Stimulated activated CD8-positive, alpha-beta memory T cell treated with anti-CD3 and anti-CD28 coated beads, Interleukin-7, amount 100 ng/mL, for 4 hours (primary cell): Measurements from ENCODE around the gene C3orf52.

Experiments used
- DNase-seq, 2 donors: peaks; one replicate each; pipeline ENCODE4 v3.0.0-alpha.2; 2020; ENCODE audit warnings: low read depth in 2 of 2

The C3orf52 gene

DNA sequence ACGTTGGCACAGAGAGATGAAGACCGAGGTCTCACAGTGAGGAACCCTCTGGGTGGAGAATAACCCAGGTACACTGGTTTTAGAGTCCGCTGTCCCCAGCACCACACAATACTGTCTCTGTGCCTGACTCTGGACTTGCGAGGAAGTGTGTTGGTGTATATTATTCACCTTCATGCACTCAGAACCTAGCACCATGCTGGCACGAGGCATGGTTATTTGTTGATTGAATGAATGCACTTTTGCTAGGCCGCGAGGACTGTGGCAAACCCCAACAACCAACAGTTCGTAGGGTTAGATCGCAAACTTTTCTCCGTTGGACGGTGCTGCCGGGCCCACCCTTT lies 484 bp upstream of the C3orf52 start:
- DNase-seq: no peak

DNA sequence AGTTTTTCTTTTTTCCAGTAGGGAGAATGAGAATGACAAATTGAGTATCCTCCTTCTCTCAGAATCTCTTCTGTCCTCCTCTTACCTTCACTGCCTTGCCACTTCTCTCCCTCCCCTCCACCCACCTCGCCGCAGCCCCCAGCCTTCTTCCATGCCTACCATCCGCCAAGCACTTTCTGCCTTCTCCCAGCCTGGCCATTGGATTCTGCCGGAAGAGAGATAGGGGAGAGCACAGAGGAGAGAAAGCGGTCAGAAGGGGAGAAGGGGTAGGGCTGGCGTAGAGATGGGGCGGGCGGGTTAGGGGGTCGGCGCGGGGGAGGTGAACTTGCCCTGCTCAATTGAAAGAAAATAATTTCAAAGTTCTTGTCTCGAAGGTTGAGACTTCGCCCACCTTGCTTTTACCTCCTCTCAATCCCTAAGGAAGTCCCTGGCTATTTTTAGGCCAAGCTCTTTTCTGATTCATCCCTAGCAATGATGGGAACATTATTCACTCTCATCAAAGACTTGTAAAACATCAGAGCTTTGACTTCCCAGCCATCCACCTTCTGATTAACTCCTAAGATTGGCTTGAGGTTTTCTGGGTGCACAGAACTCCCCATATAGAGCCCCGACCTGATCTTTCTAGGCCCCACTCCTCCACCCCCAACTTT lies 811 bp downstream of the C3orf52 start:
- DNase-seq: no peak

GRCh38 chr3:112087746-112088145 lies 1.6 kb downstream of the C3orf52 start:
- DNase-seq: no peak

GRCh38 chr3:112088944-112089343 lies 2.8 kb downstream of the C3orf52 start:
- no peak for DNase-seq

DNA sequence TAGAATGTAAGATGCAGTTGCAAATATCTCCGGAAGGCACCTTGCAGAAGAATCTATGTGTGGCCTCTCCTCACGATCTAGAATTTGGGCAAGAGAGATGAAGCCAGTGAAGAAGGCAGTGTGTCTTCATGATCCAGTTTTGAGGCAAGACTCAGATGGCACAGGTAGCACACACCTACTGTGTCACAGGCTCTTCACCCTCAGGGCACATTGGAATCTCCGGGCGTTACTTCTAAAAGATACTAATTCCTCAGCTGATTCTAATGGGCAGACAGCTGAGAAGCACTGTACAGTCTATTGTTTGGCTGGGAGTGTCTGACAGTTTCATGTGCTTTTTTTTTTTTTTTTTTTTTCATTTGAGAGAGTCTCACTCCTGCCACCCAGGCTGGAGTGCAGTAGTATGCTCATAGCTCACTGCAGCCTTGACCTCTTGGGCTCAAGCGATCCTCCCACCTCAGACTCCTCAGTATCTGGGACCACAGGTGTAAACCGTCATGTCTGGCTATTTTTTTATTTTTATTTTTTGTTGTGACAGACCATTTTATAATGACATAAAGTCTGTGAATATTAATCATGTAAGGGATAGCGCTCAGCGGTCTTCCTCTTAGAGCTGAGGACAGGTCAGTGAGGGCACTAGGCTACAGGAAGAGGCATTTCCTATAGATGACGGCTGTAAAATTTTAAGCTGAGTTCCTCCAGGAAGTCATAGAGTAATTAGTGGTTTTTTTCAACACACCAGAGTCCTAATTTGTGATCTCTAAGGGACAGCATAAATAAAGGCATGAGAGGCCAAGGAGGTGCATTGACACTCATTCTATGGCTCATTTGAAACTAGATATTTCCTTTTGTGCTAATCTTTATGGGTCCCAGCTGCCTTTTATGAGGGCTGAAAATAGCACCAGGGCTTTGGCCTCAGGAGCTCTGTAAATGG lies 4.0 kb downstream of the C3orf52 start:
- no peak for DNase-seq

- DNase-seq: no peak
Observed at GRCh38 chr3:112090887-112091586, 4.8 kb downstream of the C3orf52 start.

DNA sequence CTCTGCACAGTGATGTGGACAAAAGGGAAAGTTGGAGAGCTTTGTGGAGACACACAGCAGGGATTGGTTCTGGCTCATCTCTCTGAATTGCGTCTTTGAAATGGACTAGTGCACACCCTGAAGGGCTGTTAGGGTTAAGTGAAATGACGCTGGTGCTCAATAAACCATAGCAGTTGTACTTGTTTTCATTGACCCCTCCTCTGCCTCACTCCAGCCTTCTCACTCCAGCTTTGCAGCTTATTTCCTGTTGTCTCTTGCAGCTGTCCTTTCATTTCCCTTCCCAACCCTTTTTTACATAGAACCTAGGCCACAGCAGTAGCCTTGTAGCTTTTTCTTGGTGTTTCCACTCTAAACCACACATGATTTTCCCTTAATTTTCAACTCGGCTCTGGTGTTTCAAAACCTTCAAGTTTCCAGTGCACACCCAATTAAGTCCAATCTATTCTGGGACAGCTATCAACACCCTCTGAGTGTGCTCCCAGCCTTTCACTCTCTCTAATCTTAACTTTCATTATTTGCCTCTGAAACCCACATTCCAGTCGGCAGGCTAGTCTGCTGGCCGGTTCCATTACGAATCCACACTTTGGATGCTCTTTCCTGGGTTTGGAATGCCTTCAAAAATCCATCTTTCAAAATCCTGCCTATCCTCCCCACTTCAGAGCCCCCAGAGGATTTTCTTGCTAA lies 6.4 kb downstream of the C3orf52 start:
- no peak for DNase-seq

DNA sequence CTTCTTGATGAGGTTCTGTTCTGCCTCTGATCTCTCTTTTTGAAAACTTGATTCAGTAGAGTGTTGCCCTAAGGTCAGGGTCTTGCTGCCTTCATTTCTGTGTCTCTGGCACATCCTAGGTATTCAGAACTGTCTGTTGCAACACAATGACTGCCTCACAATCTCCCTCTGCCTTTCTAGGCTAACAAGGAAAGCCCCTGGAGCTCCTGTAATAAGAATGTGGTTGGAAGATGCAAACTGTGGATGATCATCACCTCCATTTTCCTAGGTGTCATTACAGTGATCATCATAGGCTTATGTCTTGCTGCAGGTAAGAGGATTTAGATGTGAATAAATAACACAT lies 7.0 kb downstream of the C3orf52 start:
- no peak for DNase-seq

DNA sequence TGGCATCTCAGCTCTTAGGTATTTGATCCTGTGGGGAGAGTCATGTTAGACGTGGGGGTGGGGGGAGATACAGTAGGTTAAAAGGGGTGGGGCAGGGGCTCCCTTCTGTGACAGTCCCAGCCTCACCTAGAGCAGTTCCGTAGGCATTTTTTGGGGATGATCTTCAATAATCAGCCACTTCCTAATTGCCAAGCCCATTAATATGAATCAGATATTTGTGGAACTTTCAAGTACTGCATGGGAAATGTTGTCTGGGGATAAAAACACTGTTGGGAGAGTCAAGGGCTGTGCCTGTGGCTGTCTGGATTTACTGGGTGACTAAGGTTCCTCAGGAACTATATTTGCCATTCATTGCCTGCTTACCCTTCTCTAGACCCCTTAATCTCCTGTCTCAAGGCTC lies 9.5 kb downstream of the C3orf52 start:
- no peak for DNase-seq

DNA sequence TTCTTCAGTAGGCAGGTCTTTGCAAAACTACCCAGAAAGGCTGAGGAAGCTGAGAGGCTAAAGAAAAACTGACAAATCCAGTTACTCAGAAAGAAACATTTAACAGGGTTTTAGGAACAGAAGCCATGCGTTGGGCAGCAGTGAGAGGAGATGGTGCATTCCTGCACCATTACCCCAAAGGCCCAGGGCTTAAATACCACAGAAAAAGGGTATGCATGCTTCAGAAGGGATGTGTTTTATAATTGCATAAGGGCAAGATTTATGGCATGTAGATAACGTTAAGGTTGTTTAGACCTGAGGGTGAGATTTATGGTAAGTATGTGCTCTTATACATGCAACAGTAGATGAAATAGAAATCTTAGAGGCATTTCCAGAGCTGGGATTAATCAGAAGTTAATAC lies 10.0 kb downstream of the C3orf52 start:
- DNase-seq: no peak

- DNase-seq: no peak
Observed at GRCh38 chr3:112097378-112097777, 11.2 kb downstream of the C3orf52 start.

GRCh38 chr3:112101916-112102315 lies 15.7 kb downstream of the C3orf52 start:
- DNase-seq: no peak

DNA sequence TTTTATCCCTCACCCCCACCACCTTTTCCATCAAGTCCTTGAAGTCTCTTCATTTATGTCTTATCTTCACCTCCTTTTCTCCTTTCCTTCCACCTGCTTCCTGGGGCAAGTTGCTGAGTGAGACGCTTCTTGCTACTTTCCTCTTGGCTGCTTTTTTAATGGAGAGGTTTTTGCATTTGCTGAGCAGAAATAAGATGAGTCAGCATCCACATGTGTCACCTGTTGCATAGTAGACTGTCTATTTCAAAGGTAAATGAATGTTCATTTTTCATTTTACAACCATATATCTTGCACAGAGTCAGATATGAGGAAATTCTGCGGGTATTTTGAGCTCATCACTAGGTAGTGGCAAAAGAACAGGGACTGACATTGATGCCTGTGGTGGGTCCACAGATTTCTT lies 18.6 kb downstream of the C3orf52 start:
- no peak for DNase-seq

DNA sequence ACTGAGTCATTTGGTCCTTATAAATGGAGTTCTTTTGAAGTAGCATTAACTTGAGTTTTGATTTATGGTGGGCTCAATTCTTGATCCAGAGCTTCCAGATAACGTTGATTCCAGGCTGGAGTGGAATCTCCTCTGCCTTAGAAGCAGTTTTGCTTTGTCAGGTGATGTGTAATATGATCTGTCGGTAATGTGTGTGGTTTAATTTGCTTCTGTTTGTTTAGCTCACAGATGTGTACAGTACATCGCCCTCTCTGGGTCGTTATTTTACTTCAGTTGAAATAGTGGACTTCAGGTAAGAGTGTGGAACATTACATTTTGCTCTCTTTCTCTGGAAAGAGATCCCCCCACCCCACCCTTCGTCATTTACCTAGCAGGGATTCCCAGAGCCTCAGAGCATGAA lies 23.1 kb downstream of the C3orf52 start:
- DNase-seq: no peak

GRCh38 chr3:112111785-112112402 lies 25.7 kb downstream of the C3orf52 start:
- DNase-seq: peak; percentile 29 to 43

DNA sequence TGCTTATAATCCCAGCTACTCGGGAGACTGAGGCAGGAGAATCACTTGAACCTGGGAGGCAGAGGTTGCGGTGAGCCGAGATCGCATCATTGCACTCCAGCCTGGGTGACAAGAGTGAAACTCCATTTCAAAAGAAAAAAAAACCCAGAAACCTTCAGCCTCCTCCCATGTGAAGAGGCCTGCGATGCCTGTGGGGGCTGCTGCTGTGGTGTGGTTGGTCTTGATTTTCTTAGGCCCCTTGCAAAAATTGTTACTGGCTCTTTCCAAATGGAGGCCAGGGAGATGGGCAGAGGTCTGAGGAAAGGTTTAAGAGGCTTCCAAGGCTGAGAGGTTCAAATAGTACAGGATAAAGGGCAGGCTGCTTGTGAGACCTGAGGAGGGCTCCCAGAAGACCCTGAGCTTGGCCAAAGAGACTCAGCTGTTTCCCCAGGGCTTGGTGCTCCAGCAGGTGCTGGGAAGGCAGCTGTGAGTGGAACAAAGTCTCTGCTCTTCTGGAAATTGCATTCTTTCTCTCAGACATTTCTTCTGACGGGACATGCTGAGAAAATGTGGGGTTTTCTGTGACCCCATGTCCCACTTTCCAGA lies 28.5 kb downstream of the C3orf52 start:
- no peak for DNase-seq

GRCh38 chr3:112115161-112115739 lies 29.1 kb downstream of the C3orf52 start:
- no peak for DNase-seq

DNA sequence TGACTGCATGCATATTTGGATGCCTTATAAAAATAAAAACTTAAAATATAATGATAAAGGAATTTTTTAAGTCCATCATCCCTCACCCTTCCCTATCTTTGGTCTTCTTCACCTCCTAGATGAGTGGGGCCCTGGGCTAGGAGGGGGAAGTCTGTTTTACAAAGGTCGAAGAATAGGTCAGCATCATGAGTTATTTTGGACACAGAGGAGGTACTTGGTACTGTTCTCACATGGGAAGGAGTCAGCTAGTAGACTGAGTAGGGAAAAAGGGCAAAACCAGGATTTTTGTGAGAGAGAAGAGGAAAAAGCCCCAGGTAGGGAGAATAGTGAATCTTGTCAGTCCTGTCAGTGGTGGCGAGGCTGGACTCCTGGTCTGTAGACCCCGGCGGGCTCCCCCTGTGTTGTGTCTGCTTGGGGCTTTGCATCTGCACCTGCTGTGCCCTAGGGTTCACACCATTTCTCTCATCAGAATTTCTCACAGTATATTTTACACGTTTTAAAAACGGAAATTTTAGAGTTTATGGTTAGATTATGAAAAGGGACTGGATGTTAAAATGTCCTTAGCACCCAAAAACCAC lies 29.7 kb downstream of the C3orf52 start:
- no peak for DNase-seq

GRCh38 chr3:112116748-112117186 lies 30.6 kb downstream of the C3orf52 start:
- no peak for DNase-seq

GRCh38 chr3:112117415-112117814 lies 31.2 kb downstream of the C3orf52 start:
- DNase-seq: no peak
